ENCODE measurements around the gene RARRES2.
A peak's percentile ranks its signal among the peaks of the same experiment; 100 is the strongest.
"Not testable (repeated sequence)": the region's sequence is repeated elsewhere in the genome, so short reads cannot be mapped to it uniquely, and the experiment has no call there.

RARRES2 gene

GRCh38 chr7:150313870-150314269, 27.6 kb downstream of the RARRES2 start:
- DNase-seq, result no peak

DNA sequence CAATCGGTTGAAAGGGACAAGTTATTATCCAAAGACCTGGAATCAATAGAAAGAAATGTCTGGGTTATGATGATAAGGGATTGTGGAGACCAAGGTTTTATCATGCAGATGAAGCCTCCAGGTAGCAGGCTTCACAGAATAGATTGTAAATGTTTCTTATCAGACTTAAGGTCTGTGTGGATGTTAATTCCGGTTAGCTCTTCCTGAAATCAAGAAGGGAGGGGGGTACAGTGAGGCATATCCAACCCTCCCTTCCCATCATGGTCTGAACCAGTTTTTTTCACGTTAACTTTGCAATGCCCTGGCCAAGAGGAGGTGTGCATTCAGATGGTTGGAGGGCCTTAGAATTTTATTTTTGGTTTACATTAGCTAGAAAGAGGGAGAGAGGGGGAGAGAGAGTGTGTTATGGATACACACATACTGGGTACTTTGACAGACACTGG, 28.0 kb downstream of the RARRES2 start:
- no peak for DNase-seq

- not testable (repeated sequence) for DNase-seq
These were observed 28.6 kb downstream of the RARRES2 start for GRCh38 chr7:150312649-150313366.

GRCh38 chr7:150311711-150312110, 29.7 kb downstream of the RARRES2 start:
- DNase-seq, result peak; percentile 25

DNA sequence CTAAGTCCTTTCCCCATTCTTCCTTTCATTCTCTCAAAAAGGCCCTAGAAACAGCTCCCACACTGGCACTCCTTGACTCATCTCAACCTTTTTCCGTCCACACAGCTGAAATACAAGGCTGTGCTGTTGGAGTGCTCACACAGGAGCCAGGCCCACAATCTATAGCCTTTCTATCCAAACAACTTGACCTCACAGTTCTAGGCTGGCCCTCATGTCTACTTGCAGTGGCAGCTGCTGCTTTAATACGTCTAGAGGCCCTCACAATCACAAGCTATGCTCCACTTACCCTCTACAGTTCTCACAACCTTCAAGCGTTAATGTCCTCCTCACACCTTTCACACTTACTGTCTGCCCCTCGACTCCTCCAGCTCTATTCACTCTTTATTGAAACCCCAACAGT, 30.3 kb downstream of the RARRES2 start:
- DNase-seq, result peak; percentile 13

- DNase-seq, result no peak
These were observed 32.9 kb downstream of the RARRES2 start for GRCh38 chr7:150308575-150308974.

GRCh38 chr7:150307904-150308303, 33.5 kb downstream of the RARRES2 start:
- DNase-seq, result no peak

GRCh38 chr7:150307129-150307528, 34.3 kb downstream of the RARRES2 start:
- no peak for DNase-seq

GRCh38 chr7:150306377-150306776, 35.1 kb downstream of the RARRES2 start:
- DNase-seq, result not testable (repeated sequence)

GRCh38 chr7:150305903-150306284, 35.5 kb downstream of the RARRES2 start:
- DNase-seq, result not testable (repeated sequence)

DNA sequence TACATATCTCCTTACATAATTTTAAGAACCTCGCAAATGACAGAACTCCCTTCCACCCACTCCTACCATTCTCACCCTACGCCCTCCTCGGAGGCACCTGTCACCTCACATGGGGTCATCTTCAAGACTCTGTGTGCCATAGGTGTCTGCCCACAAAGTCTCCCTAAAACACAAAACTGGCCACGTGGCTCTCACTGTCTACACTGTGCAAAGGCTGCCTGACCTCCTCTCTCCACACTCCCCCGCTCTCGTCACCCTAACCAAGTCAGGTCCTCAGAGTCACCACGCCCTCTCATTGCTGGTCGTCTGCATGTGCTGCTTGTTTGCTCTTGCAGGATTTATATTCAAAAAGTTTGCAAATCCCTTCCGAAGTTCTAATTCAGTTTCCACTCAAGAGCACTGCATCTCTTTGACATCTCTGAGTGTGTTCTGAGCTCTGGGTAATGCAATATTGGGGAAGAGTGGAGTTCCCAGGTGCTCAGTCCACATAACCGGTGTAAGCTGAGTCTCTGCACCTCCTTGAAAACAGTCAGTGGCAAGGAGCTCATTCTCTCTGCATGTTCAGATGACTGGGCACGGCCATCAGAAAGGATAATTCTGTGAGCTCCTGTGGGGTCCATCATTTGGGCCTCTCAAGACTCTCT, 36.0 kb downstream of the RARRES2 start:
- DNase-seq, result not testable (repeated sequence)

GRCh38 chr7:150304499-150305258, 36.8 kb downstream of the RARRES2 start:
- not testable (repeated sequence) for DNase-seq

DNA sequence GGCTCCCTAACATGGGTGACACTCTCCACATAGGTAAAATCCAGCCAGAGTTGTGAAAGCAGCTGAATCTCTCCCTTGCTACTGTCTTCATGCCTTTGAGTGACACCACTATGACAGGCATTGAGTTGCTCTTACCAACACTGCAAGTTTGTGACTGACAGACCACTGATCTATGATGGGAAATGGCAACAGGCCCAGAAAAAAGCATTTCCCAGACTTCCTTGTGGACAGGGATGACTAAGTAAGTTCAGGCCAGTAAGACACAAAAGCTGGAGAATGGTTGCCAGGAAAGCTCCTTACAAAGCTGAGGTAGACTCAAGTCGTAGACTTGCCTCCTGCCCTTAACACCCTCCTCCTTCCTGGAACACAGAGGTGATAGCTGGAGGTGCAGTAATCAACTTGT, 38.5 kb downstream of the RARRES2 start:
- not testable (repeated sequence) for DNase-seq

- not testable (repeated sequence) for DNase-seq
These were observed 43.5 kb downstream of the RARRES2 start for GRCh38 chr7:150297978-150298377.

DNA sequence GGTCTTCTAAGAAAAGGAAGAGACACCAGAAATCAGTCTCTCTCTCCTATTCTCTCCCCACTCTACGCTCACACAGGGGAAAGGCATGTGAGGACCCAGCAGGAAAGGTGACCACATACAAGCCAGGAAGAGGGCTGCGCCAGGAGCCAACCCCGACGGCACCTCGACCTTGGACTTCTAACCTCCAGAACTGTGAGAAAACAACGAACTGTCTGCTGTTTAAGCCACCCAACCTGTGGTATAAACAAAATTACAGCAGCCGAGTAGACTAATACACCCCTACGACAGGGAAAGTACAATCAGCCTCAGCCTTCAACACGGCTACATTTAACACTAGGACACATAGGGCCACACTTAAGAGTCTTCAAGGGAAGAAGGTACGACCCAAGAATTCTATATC, 44.6 kb downstream of the RARRES2 start:
- DNase-seq, result not testable (repeated sequence)

GRCh38 chr7:150295614-150296013, 45.8 kb downstream of the RARRES2 start:
- not testable (repeated sequence) for DNase-seq

DNA sequence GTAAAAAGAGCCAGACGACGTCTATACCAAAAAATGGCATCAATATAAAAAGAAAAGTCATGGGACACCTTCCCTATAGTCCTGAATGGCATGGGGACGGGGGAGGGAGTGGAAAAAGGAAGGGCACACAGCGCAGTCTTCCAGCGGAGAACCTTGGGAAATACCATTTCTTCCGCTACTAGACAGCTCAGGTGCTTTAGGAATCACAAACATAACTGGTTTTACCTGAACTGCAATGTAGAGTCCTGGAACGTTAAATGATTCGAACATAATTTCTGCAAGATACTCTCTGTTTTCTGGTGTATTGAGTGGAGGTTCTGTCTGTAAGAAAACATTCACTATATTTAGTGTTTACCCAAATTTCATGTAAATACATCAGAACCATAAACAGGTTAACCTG, 46.4 kb downstream of the RARRES2 start:
- DNase-seq, result not testable (repeated sequence)

GRCh38 chr7:150290317-150290716, 51.1 kb downstream of the RARRES2 start:
- DNase-seq, result not testable (repeated sequence)

DNA sequence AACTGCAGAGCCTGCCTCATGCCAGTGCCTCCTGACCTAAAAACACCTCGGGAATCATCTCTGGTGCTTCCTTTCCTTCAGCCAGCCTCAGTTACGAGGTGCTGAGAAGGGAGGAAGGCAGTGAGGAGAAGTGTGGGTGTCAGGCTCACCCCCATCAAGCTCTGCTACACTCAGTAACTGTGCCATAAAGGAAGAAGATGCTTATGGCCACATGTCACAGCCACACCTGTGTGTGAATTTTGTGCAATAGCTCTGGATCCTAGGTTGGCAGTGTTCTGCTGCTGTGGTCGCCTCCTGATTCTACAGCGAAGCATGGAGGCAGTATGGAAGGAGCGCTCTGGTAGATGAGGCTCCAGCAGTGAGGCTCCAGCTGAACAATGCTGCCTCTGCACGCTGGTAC, 52.6 kb downstream of the RARRES2 start:
- DNase-seq, result not testable (repeated sequence)
